ENCODE data around the gene KCNE3. TPM values are rescaled to one million over a fixed set of nuclear protein-coding genes. Genes with fewer than 3 reads are reported as not detected.

Gene KCNE3
- total RNA-seq, 1 experiment from 2014 or later, result 0.73 TPM

DNA sequence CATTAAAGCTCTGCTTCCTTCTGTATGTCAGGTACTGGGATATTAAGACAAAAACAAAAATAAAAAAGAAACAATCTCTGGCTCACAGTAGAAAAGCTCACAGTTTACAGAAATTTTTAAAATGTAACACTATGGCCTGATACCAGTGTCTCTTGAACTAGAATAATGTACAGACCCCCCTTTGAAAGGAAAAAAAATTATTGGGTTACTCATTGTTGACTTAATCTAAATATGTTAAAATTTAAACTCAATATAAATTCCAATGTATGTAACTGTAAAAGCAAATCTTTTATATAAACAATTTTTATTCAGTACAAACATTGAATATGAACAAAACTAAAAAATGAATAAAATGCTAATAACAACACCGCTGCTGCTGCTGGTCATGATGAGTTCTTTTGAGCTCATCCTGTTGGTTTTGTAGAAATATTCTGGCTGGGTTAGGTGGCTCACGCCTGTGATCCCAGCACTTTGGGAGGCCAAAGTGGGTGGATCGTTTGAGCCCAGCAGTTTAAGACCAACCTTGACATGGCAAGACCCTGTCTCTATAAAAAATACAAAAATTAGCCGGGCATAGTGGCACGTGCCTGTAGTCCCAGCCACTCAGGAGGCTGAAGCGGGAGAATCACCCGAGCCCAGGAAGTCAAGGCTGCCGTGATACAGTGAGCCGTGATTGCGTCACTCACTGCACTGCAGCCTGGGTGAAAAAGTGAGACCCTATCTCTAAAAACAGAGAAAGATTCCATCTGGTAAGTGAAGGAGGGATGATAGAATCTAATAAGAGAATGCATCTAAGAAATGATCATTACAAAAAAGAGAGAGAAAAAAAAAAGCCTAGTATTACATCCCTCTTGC is 11.8 kb upstream of the KCNE3 start:
- ATAC-seq (peak; percentile 90), DNase-seq (peak; percentile 24)
- H2AFZ ChIP-seq (ENCODE audit: low read length), result 0 out of 2 replicates have a peak overlapping the region, but pooled peaks have one; percentile 37
- no peaks in the 10 kb centered on the region for H3K79me2 ChIP-seq (ENCODE audit: low read length)
- POLR2A ChIA-PET (ENCODE audit: unreplicated experiment), result no interaction called here
- no peak overlapping the region for H3K4me2 ChIP-seq (ENCODE audit: low read length)
- no peaks in the 10 kb centered on the region for H3K9me2 ChIP-seq (replicated peaks; ENCODE audit: low read length)
- no peaks in the 10 kb centered on the region for H4K20me1 ChIP-seq (ENCODE audit: low read length)
- intact Hi-C loops (cut with micrococcal nuclease), result no loop called here
- H3K27ac ChIP-seq (ENCODE audit: low read length), result peak overlapping the region; percentile 16; the same call in 1 of the 2 replicates
- H3K9me3 ChIP-seq (ENCODE audit: low read length), result no peaks in the 10 kb centered on the region
- no peaks in the 10 kb centered on the region for H3F3A ChIP-seq (ENCODE audit: low read length, unreplicated experiment)
- H3K27me3 ChIP-seq (ENCODE audit: low read length), result no peaks in the 10 kb centered on the region
- peaks cover 8% of the 10 kb centered on the region for H3K4me1 ChIP-seq (ENCODE audit: insufficient read depth, low read length)
- no peak for TF ChIP-seq EZH2 (IDR thresholded peaks at IDR 0.05; ENCODE audit: low read length, unreplicated experiment)
- TF ChIP-seq EZH2phosphoT487 (IDR thresholded peaks at IDR 0.05; ENCODE audit: borderline replicate concordance, low read length), result no peak
- TF ChIP-seq, protein P1, sequence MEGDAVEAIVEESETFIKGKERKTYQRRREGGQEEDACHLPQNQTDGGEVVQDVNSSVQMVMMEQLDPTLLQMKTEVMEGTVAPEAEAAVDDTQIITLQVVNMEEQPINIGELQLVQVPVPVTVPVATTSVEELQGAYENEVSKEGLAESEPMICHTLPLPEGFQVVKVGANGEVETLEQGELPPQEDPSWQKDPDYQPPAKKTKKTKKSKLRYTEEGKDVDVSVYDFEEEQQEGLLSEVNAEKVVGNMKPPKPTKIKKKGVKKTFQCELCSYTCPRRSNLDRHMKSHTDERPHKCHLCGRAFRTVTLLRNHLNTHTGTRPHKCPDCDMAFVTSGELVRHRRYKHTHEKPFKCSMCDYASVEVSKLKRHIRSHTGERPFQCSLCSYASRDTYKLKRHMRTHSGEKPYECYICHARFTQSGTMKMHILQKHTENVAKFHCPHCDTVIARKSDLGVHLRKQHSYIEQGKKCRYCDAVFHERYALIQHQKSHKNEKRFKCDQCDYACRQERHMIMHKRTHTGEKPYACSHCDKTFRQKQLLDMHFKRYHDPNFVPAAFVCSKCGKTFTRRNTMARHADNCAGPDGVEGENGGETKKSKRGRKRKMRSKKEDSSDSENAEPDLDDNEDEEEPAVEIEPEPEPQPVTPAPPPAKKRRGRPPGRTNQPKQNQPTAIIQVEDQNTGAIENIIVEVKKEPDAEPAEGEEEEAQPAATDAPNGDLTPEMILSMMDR (conservative IDR thresholded peaks at IDR 0.05; ENCODE audit: low read depth, low read length), result no peak
- no peak overlapping the region for H3K4me3 ChIP-seq (ENCODE audit: low read length)
- no peaks in the 10 kb centered on the region for H3K36me3 ChIP-seq (ENCODE audit: low read depth, low read length)
- no TSS peak for BruUV-seq (replicated peaks)
- H3K9ac ChIP-seq (ENCODE audit: low read length), result no peak overlapping the region
- CTCF ChIA-PET, result interaction anchor here (0.6 kb wide), 2 partner anchors 13 to 107 kb away, joined by 4 to 6 read pairs; no protein-coding TSS in a partner anchor

DNA sequence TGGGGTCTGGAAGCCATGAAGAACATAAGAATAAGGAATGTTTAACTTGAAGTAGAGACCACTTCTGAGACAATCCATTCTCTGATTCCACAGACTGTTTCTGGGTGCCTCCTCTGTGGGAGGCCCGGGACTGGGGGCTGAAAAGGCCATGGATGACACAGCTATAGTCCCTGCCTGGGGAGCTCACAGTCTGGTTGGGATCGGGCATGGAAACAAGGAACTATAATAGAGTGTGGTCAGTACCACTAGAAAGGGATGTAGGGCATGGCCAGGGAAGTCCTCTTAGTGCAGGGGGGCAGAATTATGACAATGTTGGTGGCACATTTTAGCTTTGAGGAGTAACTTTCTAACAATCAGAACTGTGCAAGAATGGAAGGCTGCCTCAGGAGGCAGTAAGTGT is 9.2 kb upstream of the KCNE3 start:
- Histone ChIP-seq H3K4me3 (ENCODE audit: low read length) (no peak overlapping the region), H3K27me3 (ENCODE audit: low read length) (no peaks in the 10 kb centered on the region), H4K20me1 (ENCODE audit: low read length) (no peaks in the 10 kb centered on the region), H3F3A (ENCODE audit: low read length, unreplicated experiment) (no peaks in the 10 kb centered on the region), H3K27ac (ENCODE audit: low read length) (no peak overlapping the region), H3K4me2 (ENCODE audit: low read length) (no peak overlapping the region), H3K9me2 (replicated peaks; ENCODE audit: low read length) (0 out of 2 replicates have a peak, but pooled peaks cover 2% of the 10 kb centered on the region), H3K9ac (ENCODE audit: low read length) (no peak overlapping the region), H3K79me2 (ENCODE audit: low read length) (no peaks in the 10 kb centered on the region), H3K36me3 (ENCODE audit: low read depth, low read length) (no peaks in the 10 kb centered on the region), H3K9me3 (ENCODE audit: low read length) (no peaks in the 10 kb centered on the region), H3K4me1 (ENCODE audit: insufficient read depth, low read length) (peaks cover 8% of the 10 kb centered on the region), H2AFZ (ENCODE audit: low read length) (no peak overlapping the region)
- no peak for DNase-seq
- CTCF ChIA-PET, result interaction anchor here (0.6 kb wide), 1 partner anchor 1119 kb away, joined by 11 read pairs; no protein-coding TSS in a partner anchor
- ATAC-seq, result no peak
- BruUV-seq (replicated peaks), result no TSS peak
- no peak for TF ChIP-seq EZH2 (IDR thresholded peaks at IDR 0.05; ENCODE audit: low read length, unreplicated experiment)
- TF ChIP-seq EZH2phosphoT487 (IDR thresholded peaks at IDR 0.05; ENCODE audit: borderline replicate concordance, low read length), result no peak
- TF ChIP-seq, protein P1 (conservative IDR thresholded peaks at IDR 0.05; ENCODE audit: low read depth, low read length), result no peak
- POLR2A ChIA-PET (ENCODE audit: unreplicated experiment), result no interaction called here
- intact Hi-C loops (cut with micrococcal nuclease), result no loop called here

DNA sequence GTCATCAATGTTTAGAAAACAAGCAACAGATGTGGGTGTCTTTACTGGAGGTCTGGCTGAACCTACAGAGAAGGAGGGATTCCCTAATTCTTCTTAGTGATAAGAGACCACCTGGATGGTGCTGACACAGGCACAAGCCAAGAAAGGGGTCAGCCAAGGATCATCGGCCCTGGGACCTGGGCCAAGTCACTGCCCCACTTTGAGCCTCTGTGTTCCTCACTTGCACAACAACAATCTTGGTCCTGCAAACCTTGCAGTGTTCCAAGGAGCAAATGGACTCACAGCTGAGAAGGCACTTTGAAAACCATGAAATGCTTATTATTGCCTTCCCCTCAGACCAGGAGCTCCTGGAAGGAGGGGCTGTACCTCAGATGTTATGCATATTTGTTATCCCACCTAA is 7.0 kb upstream of the KCNE3 start:
- intact Hi-C loops (cut with micrococcal nuclease), result no loop called here
- no peak overlapping the region for H3K4me2 ChIP-seq (ENCODE audit: low read length)
- no peaks in the 10 kb centered on the region for H3K27me3 ChIP-seq (ENCODE audit: low read length)
- no peak overlapping the region for H3K4me3 ChIP-seq (ENCODE audit: low read length)
- CTCF ChIA-PET, result no interaction called here
- 0 out of 2 replicates have a peak, but pooled peaks cover 2% of the 10 kb centered on the region for H3K9me2 ChIP-seq (replicated peaks; ENCODE audit: low read length)
- H3K9me3 ChIP-seq (ENCODE audit: low read length), result no peaks in the 10 kb centered on the region
- no peak overlapping the region for H3K27ac ChIP-seq (ENCODE audit: low read length)
- no peaks in the 10 kb centered on the region for H3K79me2 ChIP-seq (ENCODE audit: low read length)
- H3F3A ChIP-seq (ENCODE audit: low read length, unreplicated experiment), result no peaks in the 10 kb centered on the region
- TF ChIP-seq EZH2 (IDR thresholded peaks at IDR 0.05; ENCODE audit: low read length, unreplicated experiment), result no peak
- TF ChIP-seq EZH2phosphoT487 (IDR thresholded peaks at IDR 0.05; ENCODE audit: borderline replicate concordance, low read length), result no peak
- TF ChIP-seq, protein P1 (conservative IDR thresholded peaks at IDR 0.05; ENCODE audit: low read depth, low read length), result no peak
- H3K9ac ChIP-seq (ENCODE audit: low read length), result no peak overlapping the region
- no peaks in the 10 kb centered on the region for H3K36me3 ChIP-seq (ENCODE audit: low read depth, low read length)
- no peak overlapping the region for H2AFZ ChIP-seq (ENCODE audit: low read length)
- DNase-seq (no peak), ATAC-seq (no peak)
- POLR2A ChIA-PET (ENCODE audit: unreplicated experiment), result no interaction called here
- BruUV-seq (replicated peaks), result no TSS peak
- H3K4me1 ChIP-seq (ENCODE audit: insufficient read depth, low read length), result peaks cover 3% of the 10 kb centered on the region
- H4K20me1 ChIP-seq (ENCODE audit: low read length), result no peaks in the 10 kb centered on the region
